Measurements from ENCODE around the gene RABGAP1L.

Gene RABGAP1L

GRCh38 chr1:174425121-174425520 is 265.8 kb downstream of the RABGAP1L start:
- H4K20me1 ChIP-seq (ENCODE audit: insufficient read depth, low read length, poor library complexity, severe bottlenecking), result peaks cover 3% of the 10 kb centered on the region
- H3K9ac ChIP-seq (ENCODE audit: low read depth, low read length, poor library complexity, severe bottlenecking), result no peak overlapping the region
- no peak overlapping the region for H2AFZ ChIP-seq (ENCODE audit: low read length)
- H3K79me2 ChIP-seq (ENCODE audit: insufficient read depth, low read length), result no peaks in the 10 kb centered on the region
- H3K27me3 ChIP-seq (ENCODE audit: insufficient read depth, low read length, poor library complexity, severe bottlenecking), result no peaks in the 10 kb centered on the region
- no peak overlapping the region for H3K4me2 ChIP-seq (ENCODE audit: low read depth, low read length, poor library complexity, severe bottlenecking)
- no peak overlapping the region for H3K4me3 ChIP-seq (ENCODE audit: low read length, poor library complexity, severe bottlenecking)
- TF ChIP-seq CTCF (conservative IDR thresholded peaks at IDR 0.05; ENCODE audit: low read length), result no peak
- H3K9me2 ChIP-seq (replicated peaks; ENCODE audit: low read depth, low read length), result no peaks in the 10 kb centered on the region
- no peaks in the 10 kb centered on the region for H3F3A ChIP-seq (ENCODE audit: low read depth)
- no peaks in the 10 kb centered on the region for H3K4me1 ChIP-seq (ENCODE audit: insufficient read depth, low read length, poor library complexity, severe bottlenecking)
- no peaks in the 10 kb centered on the region for H3K36me3 ChIP-seq (ENCODE audit: insufficient read depth, low read length)
- H3K9me3 ChIP-seq (ENCODE audit: insufficient read depth, low read depth, low read length), result no peaks in the 10 kb centered on the region

GRCh38 chr1:174426153-174426552 is 266.8 kb downstream of the RABGAP1L start:
- no peak overlapping the region for H3K4me3 ChIP-seq (ENCODE audit: low read length, poor library complexity, severe bottlenecking)
- H3F3A ChIP-seq (ENCODE audit: low read depth), result no peaks in the 10 kb centered on the region
- H2AFZ ChIP-seq (ENCODE audit: low read length), result no peak overlapping the region
- no peaks in the 10 kb centered on the region for H3K9me3 ChIP-seq (ENCODE audit: insufficient read depth, low read depth, low read length)
- no peaks in the 10 kb centered on the region for H3K79me2 ChIP-seq (ENCODE audit: insufficient read depth, low read length)
- H3K4me1 ChIP-seq (ENCODE audit: insufficient read depth, low read length, poor library complexity, severe bottlenecking), result no peaks in the 10 kb centered on the region
- no peaks in the 10 kb centered on the region for H3K36me3 ChIP-seq (ENCODE audit: insufficient read depth, low read length)
- no peak overlapping the region for H3K4me2 ChIP-seq (ENCODE audit: low read depth, low read length, poor library complexity, severe bottlenecking)
- H3K27me3 ChIP-seq (ENCODE audit: insufficient read depth, low read length, poor library complexity, severe bottlenecking), result no peaks in the 10 kb centered on the region
- H4K20me1 ChIP-seq (ENCODE audit: insufficient read depth, low read length, poor library complexity, severe bottlenecking), result peaks cover 3% of the 10 kb centered on the region
- H3K9ac ChIP-seq (ENCODE audit: low read depth, low read length, poor library complexity, severe bottlenecking), result no peak overlapping the region
- no peaks in the 10 kb centered on the region for H3K9me2 ChIP-seq (replicated peaks; ENCODE audit: low read depth, low read length)
- TF ChIP-seq EZH2phosphoT487 (IDR thresholded peaks at IDR 0.05; ENCODE audit: borderline replicate concordance) (no peak), CTCF (conservative IDR thresholded peaks at IDR 0.05; ENCODE audit: low read length) (no peak)

GRCh38 chr1:174428033-174428432 is 268.7 kb downstream of the RABGAP1L start:
- no peak overlapping the region for H3K9ac ChIP-seq (ENCODE audit: low read depth, low read length, poor library complexity, severe bottlenecking)
- no peaks in the 10 kb centered on the region for H3K9me3 ChIP-seq (ENCODE audit: insufficient read depth, low read depth, low read length)

More at GRCh38 chr1:174428033-174428432, 268.7 kb downstream of the RABGAP1L start:
- Histone ChIP-seq H4K20me1 (ENCODE audit: insufficient read depth, low read length, poor library complexity, severe bottlenecking) (peaks cover 3% of the 10 kb centered on the region), H3F3A (ENCODE audit: low read depth) (no peaks in the 10 kb centered on the region), H3K27me3 (ENCODE audit: insufficient read depth, low read length, poor library complexity, severe bottlenecking) (no peaks in the 10 kb centered on the region), H3K9me2 (replicated peaks; ENCODE audit: low read depth, low read length) (no peaks in the 10 kb centered on the region), H3K4me2 (ENCODE audit: low read depth, low read length, poor library complexity, severe bottlenecking) (no peak overlapping the region), H3K79me2 (ENCODE audit: insufficient read depth, low read length) (no peaks in the 10 kb centered on the region), H3K4me3 (ENCODE audit: low read length, poor library complexity, severe bottlenecking) (no peak overlapping the region), H3K4me1 (ENCODE audit: insufficient read depth, low read length, poor library complexity, severe bottlenecking) (no peaks in the 10 kb centered on the region), H3K36me3 (ENCODE audit: insufficient read depth, low read length) (no peaks in the 10 kb centered on the region), H2AFZ (ENCODE audit: low read length) (no peak overlapping the region)
- TF ChIP-seq EZH2phosphoT487 (IDR thresholded peaks at IDR 0.05; ENCODE audit: borderline replicate concordance), result no peak
- no peak for TF ChIP-seq CTCF (conservative IDR thresholded peaks at IDR 0.05; ENCODE audit: low read length)
